ENCODE measurements around the gene ZNF280D.

DNA sequence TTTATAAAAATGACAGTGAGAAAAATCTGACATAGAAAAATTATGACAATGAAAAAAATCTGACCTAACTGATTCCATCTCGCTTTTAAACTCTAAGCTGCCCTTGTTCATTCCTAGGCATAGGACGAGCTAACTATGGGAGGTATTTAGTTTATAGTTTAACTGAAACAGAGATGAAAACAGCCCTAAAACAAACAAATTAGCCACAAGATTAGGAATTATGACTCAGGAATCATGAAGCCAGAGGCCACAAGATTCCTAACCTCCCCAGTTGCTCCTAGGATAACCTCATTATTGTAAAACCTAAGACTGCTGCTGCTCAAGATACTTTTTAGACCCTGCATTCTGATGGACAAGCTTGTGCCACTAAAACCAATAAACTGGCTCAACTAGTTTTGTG is 145.6 kb downstream of the ZNF280D start:
- TF ChIP-seq, protein P1, sequence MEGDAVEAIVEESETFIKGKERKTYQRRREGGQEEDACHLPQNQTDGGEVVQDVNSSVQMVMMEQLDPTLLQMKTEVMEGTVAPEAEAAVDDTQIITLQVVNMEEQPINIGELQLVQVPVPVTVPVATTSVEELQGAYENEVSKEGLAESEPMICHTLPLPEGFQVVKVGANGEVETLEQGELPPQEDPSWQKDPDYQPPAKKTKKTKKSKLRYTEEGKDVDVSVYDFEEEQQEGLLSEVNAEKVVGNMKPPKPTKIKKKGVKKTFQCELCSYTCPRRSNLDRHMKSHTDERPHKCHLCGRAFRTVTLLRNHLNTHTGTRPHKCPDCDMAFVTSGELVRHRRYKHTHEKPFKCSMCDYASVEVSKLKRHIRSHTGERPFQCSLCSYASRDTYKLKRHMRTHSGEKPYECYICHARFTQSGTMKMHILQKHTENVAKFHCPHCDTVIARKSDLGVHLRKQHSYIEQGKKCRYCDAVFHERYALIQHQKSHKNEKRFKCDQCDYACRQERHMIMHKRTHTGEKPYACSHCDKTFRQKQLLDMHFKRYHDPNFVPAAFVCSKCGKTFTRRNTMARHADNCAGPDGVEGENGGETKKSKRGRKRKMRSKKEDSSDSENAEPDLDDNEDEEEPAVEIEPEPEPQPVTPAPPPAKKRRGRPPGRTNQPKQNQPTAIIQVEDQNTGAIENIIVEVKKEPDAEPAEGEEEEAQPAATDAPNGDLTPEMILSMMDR (IDR thresholded peaks at IDR 0.05), result no peak
- no peak for TF ChIP-seq EP300 (IDR thresholded peaks at IDR 0.05)
- TF ChIP-seq POLR2AphosphoS5 (IDR thresholded peaks at IDR 0.05), result no peak
